Erythroblast (primary cell): ENCODE measurements around the gene AGMO.

Experiments used
- DNase-seq, 2 experiments: peaks; one replicate each; lab custom pipeline; 2025; lab: John Stamatoyannopoulos, UW
- GATA1 ChIP-seq: IDR thresholded peaks from 2 replicates; pipeline ENCODE4 v1.6.1; 2011; ENCODE audit warnings: low read depth, mild to moderate bottlenecking, control low read depth, low read length, moderate library complexity
- POLR2A ChIP-seq: IDR thresholded peaks from 2 replicates; pipeline ENCODE4 v1.6.1; 2011; ENCODE audit warnings: mild to moderate bottlenecking, low read length

The AGMO gene

GRCh38 chr7:15561835-15562234 lies at the start of gene AGMO:
Gene AGMO, minus strand, starts transcription at chr7:15562015.
- no peak for TF ChIP-seq GATA1
- TF ChIP-seq POLR2A, result no peak
- DNase-seq, result no peak

- DNase-seq, result no peak
- TF ChIP-seq GATA1 (no peak), POLR2A (no peak)
These were observed 48.7 kb upstream of the AGMO start for GRCh38 chr7:15610503-15610902.

- no peak for TF ChIP-seq GATA1
- TF ChIP-seq POLR2A, result no peak
- DNase-seq, result no peak
These were observed 47.5 kb upstream of the AGMO start for GRCh38 chr7:15609287-15609686.

- TF ChIP-seq GATA1, result no peak
- no peak for TF ChIP-seq POLR2A
- no peak for DNase-seq
These were observed 45.9 kb upstream of the AGMO start for GRCh38 chr7:15607529-15608210.

GRCh38 chr7:15606561-15606960 lies 44.7 kb upstream of the AGMO start:
- DNase-seq, result no peak
- TF ChIP-seq POLR2A (no peak), GATA1 (no peak)

GRCh38 chr7:15604166-15604565 lies 42.4 kb upstream of the AGMO start:
- TF ChIP-seq GATA1 (no peak), POLR2A (no peak)
- no peak for DNase-seq

- no peak for DNase-seq
- no peak for TF ChIP-seq GATA1
- no peak for TF ChIP-seq POLR2A
These were observed 41.3 kb upstream of the AGMO start for GRCh38 chr7:15603124-15603523.

GRCh38 chr7:15602236-15602635 lies 40.4 kb upstream of the AGMO start:
- DNase-seq, result no peak
- TF ChIP-seq POLR2A (no peak), GATA1 (no peak)

GRCh38 chr7:15601175-15601574 lies 39.4 kb upstream of the AGMO start:
- TF ChIP-seq POLR2A (no peak), GATA1 (no peak)

GRCh38 chr7:15600298-15600697 lies 38.5 kb upstream of the AGMO start:
- TF ChIP-seq GATA1 (no peak), POLR2A (no peak)

More at GRCh38 chr7:15601175-15601574, 39.4 kb upstream of the AGMO start:
- no peak for DNase-seq

GRCh38 chr7:15594461-15594860 lies 32.6 kb upstream of the AGMO start:
- no peak for DNase-seq
- TF ChIP-seq GATA1 (no peak), POLR2A (no peak)

More at GRCh38 chr7:15600298-15600697, 38.5 kb upstream of the AGMO start:
- DNase-seq, result no peak

- DNase-seq, result no peak
- TF ChIP-seq GATA1 (no peak), POLR2A (no peak)
These were observed 31.6 kb upstream of the AGMO start for GRCh38 chr7:15593382-15593781.

- TF ChIP-seq POLR2A, result no peak
- TF ChIP-seq GATA1, result no peak
- DNase-seq, result no peak
These were observed 24.5 kb upstream of the AGMO start for GRCh38 chr7:15586266-15586665.

GRCh38 chr7:15584575-15584974 lies 22.8 kb upstream of the AGMO start:
- TF ChIP-seq GATA1 (no peak), POLR2A (no peak)
- no peak for DNase-seq

GRCh38 chr7:15582773-15583172 lies 21.0 kb upstream of the AGMO start:
- DNase-seq, result no peak
- TF ChIP-seq POLR2A (no peak), GATA1 (no peak)
